HG02970 (cell line): ENCODE measurements around the gene SPINK5.
"Not testable (repeated sequence)": the region's sequence is repeated elsewhere in the genome, so short reads cannot be mapped to it uniquely, and the experiment has no call there.

Source experiments
- ATAC-seq: cut with Tn5 transposase; IDR thresholded peaks from one replicate; pipeline ENCODE4 v1.9.1; 2021; ENCODE audit warnings: mild to moderate bottlenecking, moderate library complexity, moderate number of reproducible peaks; ENCODE audit not compliant: unreplicated experiment, low FRiP score

The SPINK5 gene, protein sequence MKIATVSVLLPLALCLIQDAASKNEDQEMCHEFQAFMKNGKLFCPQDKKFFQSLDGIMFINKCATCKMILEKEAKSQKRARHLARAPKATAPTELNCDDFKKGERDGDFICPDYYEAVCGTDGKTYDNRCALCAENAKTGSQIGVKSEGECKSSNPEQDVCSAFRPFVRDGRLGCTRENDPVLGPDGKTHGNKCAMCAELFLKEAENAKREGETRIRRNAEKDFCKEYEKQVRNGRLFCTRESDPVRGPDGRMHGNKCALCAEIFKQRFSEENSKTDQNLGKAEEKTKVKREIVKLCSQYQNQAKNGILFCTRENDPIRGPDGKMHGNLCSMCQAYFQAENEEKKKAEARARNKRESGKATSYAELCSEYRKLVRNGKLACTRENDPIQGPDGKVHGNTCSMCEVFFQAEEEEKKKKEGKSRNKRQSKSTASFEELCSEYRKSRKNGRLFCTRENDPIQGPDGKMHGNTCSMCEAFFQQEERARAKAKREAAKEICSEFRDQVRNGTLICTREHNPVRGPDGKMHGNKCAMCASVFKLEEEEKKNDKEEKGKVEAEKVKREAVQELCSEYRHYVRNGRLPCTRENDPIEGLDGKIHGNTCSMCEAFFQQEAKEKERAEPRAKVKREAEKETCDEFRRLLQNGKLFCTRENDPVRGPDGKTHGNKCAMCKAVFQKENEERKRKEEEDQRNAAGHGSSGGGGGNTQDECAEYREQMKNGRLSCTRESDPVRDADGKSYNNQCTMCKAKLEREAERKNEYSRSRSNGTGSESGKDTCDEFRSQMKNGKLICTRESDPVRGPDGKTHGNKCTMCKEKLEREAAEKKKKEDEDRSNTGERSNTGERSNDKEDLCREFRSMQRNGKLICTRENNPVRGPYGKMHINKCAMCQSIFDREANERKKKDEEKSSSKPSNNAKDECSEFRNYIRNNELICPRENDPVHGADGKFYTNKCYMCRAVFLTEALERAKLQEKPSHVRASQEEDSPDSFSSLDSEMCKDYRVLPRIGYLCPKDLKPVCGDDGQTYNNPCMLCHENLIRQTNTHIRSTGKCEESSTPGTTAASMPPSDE

GRCh38 chr5:148063861-148064260 is at the start of gene SPINK5:
Gene SPINK5 (plus strand): TSS chr5:148063980. CDS start chr5:148064045, 65 bp downstream.
- no peak for ATAC-seq

DNA sequence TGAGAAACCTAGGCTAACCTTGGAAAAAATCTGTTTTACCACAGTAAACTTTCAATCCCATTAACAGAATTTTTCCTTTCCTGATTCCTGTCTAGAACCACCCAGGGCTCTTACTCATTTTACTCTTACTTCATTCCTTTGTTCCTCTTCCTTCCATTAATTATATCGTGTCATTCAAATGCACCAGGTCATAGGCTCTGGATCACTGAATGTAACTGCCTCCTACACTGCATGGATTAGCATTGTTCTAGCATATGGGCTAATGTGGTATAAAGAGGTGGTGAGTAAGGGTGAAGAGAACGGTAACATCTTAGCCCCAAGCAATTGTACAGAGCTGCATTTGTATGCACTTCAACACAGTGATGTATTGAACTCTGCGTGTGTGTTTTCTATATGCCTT is 49.5 kb upstream of the SPINK5 start:
- ATAC-seq: no peak

GRCh38 chr5:148020257-148020988 is 43.4 kb upstream of the SPINK5 start:
- ATAC-seq: no peak

- ATAC-seq: no peak
These were observed 36.3 kb upstream of the SPINK5 start for GRCh38 chr5:148027505-148027904.

DNA sequence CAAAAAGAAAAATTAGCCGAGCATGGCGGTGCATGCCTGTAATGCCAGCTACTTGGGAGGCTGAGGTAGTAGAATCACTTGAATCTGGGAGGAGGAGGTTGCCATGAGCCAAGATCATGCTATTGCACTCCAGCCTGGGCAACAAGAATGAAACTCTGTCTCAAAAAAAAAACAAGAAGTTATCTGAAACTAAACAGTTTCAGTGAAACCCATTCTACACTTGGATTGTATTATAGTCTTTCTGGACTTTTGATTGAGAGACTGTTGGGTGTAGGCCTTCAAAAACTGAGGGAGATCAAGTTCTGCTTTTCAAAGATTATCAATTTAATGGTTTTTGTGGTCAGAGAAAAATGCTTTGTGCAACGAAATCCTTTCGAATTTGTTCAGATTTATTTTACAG is 34.6 kb upstream of the SPINK5 start:
- ATAC-seq: no peak

DNA sequence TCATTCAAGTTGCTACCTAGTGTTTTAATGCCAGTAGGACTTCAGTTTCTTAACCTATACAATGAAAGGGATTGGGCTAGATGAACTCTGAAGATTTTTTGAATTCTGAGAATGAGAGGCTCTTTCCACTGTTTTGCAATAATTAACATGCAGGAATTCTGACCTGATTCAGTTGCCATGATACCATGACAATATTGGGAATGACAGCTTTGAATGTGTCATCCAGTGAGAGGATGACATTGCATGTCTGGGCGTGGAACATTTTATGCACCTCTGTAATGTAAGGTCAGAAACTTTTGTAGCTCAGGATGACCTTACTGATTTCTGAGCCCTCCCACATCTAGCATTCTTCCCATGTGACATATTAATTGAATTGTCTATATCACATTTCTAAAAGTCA is 30.6 kb upstream of the SPINK5 start:
- ATAC-seq: no peak

GRCh38 chr5:148035676-148036075 is 28.1 kb upstream of the SPINK5 start:
- ATAC-seq: no peak

DNA sequence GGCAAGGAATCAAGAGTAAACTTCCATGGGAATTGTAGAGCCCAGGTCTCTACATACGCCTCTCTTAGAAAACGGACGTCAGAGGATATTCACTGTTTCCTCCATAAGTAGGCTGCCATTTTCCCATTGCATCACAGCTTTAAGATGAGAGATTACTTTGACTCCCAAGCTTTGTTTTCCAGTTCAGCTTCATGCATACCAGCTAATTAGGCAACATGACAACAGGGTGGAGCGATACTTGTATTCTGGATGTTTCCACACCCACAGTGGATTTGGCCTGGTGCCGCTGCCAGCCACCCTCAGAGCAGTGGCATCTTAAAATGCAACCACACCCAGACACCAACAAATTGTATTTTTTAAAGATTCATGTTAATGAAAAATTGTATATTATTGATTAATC is 20.9 kb upstream of the SPINK5 start:
- no peak for ATAC-seq

- ATAC-seq: no peak
These were observed 20.1 kb upstream of the SPINK5 start for GRCh38 chr5:148043705-148044104.

DNA sequence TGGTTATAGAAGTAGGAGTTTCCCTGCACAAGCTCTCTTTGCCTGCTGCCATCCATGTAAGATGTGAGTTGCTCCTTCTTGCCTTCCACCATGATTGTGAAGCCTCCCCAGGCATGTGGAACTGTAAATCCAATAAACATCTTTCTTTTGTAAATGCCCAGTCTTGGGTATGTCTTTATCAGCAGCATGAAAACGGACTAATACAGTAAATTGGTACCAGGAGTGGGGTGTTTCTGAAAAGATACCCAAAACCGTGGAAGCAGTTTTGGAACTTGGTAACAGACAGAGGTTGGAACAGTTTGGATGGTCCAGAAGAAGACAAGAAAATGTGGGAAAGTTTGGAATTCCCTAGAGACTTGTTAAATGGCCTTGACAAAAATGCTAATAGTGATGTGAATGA is 8.6 kb upstream of the SPINK5 start:
- not testable (repeated sequence) for ATAC-seq

- ATAC-seq: no peak
These were observed 3.5 kb upstream of the SPINK5 start for GRCh38 chr5:148060309-148060708.

DNA sequence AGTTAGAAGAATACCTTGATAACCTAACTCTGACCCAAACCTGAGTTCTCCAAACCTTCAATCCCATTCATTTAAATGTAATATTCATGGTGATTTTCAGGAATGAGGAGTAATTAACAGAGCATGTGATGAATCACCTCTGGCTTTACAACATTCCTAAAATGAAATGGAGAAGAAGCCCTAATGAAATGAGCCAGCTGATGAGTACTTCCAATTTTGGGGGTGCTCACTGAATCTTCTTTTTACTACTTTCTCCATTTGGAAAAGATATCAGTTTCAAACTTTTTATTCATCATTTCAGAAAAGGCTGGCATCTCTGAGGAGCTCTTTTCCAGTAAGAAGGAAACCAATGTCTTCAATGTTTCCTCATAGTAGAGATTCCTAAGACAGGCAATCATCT is 2.9 kb upstream of the SPINK5 start:
- no peak for ATAC-seq

DNA sequence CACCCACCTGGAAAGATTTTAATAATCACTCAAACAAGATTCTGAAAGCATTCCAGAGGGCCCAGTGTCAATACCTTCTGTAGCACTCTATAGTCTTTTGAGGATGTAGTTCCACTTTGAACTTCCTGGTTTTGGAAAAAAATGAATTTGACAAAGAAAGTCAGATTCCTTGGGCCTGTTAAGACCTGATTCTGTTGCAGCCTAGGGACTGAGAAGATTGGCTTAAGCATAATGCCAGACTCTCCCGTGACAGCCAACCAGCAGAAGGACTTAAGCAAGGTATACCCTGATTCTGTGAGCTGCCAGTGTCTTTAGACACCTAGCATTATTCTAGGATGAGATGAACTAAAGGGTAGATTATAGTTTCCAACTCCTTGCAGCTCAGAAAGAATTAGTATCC is 6.8 kb downstream of the SPINK5 start:
- no peak for ATAC-seq

GRCh38 chr5:148072207-148072606 is 8.4 kb downstream of the SPINK5 start:
- ATAC-seq: no peak

DNA sequence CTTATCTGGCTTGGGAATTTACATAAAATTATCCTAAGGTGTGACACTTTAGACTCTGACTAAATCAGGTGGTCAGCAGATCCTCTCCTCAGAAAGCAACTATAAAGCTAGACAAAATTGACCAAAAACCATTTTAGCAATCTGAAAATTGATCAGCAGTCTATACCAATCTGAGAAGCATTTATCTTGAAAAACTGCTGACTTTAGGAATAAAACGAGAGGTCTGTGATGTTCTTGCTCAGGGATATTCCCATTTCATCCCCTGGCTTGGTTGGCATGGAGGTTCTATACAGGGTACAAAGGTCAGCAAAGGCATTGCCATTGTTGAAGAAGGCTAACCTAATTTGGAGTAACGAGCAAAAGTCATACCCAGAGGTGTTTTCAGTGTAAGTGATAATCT is 11.7 kb downstream of the SPINK5 start:
- ATAC-seq: no peak

GRCh38 chr5:148083203-148083602 is 19.4 kb downstream of the SPINK5 start:
- no peak for ATAC-seq

DNA sequence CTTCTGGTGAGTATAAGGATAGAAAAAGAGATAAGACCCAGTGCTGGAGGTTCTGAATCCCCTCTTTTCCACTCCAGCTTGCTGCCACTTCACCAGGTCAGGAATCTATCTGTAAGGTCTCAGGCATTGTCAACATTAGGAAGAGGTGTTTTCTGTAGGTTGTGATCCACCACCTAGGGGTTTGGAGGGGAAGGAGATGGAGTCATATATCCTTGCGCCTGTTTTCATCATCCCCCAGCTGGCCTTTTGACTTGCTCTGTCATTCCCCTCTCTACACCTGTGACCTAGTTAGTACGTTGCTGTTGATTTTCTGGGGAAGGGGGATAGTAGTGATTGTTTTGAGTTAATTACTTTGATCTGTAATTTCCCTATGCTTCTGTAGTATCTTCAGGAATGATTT is 20.5 kb downstream of the SPINK5 start:
- no peak for ATAC-seq

DNA sequence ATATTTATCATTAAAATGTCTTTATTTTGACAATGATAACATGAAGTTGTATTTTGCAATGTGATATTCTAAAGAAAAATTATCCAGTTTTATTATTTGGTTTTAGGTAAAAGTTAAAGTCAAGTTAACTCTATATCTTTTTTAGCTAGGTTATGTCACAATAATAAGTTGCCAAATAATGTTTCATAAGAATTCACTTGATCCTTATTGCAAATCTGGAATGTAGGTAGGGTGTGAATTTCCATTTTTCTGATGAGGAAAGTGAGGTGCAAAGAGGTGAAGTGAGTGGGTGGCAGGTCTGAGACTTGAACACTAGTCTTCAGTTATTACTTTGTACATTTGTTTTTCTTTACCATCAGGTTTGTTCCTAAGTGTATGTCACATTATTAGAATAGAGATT is 21.5 kb downstream of the SPINK5 start:
- ATAC-seq: no peak

DNA sequence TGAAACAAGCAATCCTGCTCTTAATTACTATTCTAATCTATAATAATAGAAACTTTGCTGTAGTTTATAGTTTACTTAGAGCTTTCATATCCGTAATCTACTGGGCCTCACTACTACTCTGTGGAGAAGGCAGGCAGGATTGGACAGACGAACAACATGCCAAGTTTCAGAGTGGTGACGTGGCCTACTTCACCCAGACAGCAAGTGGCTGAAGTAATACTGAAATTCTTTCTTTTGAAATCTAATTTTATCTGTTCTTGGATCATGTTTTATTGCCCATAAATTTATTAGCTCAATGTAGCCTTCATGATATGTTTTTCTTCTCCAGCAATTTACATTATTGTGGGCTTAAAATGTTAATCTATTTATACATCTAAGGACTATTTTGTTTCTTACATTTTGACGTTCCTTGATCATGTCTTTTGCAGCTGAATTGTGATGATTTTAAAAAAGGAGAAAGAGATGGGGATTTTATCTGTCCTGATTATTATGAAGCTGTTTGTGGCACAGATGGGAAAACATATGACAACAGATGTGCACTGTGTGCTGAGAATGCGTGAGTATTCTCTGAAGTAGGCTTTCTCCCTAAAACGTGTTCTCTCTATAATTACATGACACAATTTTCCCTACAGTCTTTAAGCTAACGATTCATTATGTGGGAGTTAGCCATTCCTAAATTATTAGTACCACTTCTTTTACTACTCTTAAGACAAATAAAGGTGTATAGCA is 22.4 kb downstream of the SPINK5 start:
- ATAC-seq: no peak
